DND-41 (cell line): ENCODE data around the gene CADM2.

Experiments used
- ATAC-seq: fragments of 200-7000 bp; cut with Tn5 transposase; 3 replicates; pipeline ENCODE4 v1.9.1; 2021; ENCODE audit warnings: low read depth; ENCODE audit not compliant: insufficient read depth
- DNase-seq: peaks from one replicate; pipeline ENCODE4 v3.0.0-alpha.2; 2020
- H2AFZ ChIP-seq: 2 replicates; pipeline ENCODE4 v1.6.0; 2012; ENCODE audit warnings: low read depth, low read length
- H3K27ac ChIP-seq: 2 replicates; pipeline ENCODE4 v1.5.1; 2012; ENCODE audit warnings: low read length, inconsistent platforms
- H3K27me3 ChIP-seq: fragments of 200-600 bp; sonication (generic); 2 replicates; pipeline ENCODE4 v1.6.0; 2012; ENCODE audit warnings: low read length, mild to moderate bottlenecking, inconsistent platforms; ENCODE audit not compliant: insufficient read depth, poor library complexity
- H3K36me3 ChIP-seq: 2 replicates; pipeline ENCODE4 v1.5.1; 2012; ENCODE audit warnings: low read length, inconsistent platforms; ENCODE audit not compliant: insufficient read depth
- H3K4me1 ChIP-seq: 2 replicates; pipeline ENCODE4 v1.5.1; 2012; ENCODE audit warnings: mild to moderate bottlenecking, low read length; ENCODE audit not compliant: insufficient read depth
- H3K4me2 ChIP-seq: 2 replicates; pipeline ENCODE4 v1.6.0; 2012; ENCODE audit warnings: mild to moderate bottlenecking, moderate library complexity, low read length, inconsistent platforms; ENCODE audit not compliant: insufficient read depth
- H3K4me3 ChIP-seq, 2 experiments: fragments of 200-600 bp in 1 of 2; shearing (Covaris generic) in 1 of 2; 2 replicates each; pipeline ENCODE4 v1.5.1; 2012 to 2016; ENCODE audit warnings: inconsistent platforms in 2 of 2, low read length in 2 of 2, mild to moderate bottlenecking in 2 of 2, low read depth in 1 of 2, moderate library complexity in 1 of 2
- H3K79me2 ChIP-seq: 2 replicates; pipeline ENCODE4 v1.6.0; 2012; ENCODE audit warnings: low read length, inconsistent platforms; ENCODE audit not compliant: insufficient read depth
- H3K9ac ChIP-seq: 2 replicates; pipeline ENCODE4 v1.6.0; 2012; ENCODE audit warnings: low read depth, mild to moderate bottlenecking, inconsistent platforms, low read length, moderate library complexity
- H3K9me3 ChIP-seq: 2 replicates; pipeline ENCODE4 v1.5.1; 2012; ENCODE audit warnings: low read length, moderate library complexity, mild to moderate bottlenecking, inconsistent platforms; ENCODE audit not compliant: insufficient read depth, severe bottlenecking
- H4K20me1 ChIP-seq: 2 replicates; pipeline ENCODE4 v1.6.0; 2012; ENCODE audit warnings: low read length; ENCODE audit not compliant: insufficient read depth
- CTCF ChIP-seq: IDR thresholded peaks from 2 replicates; pipeline ENCODE4 v1.5.1; 2012; ENCODE audit warnings: borderline replicate concordance, low read length, moderate library complexity, mild to moderate bottlenecking; ENCODE audit not compliant: poor library complexity, severe bottlenecking; ENCODE audit errors: extremely low read depth
- EZH2 ChIP-seq: IDR thresholded peaks from 3 replicates; pipeline ENCODE4 v1.6.1; 2012; ENCODE audit warnings: borderline replicate concordance, low read depth, mild to moderate bottlenecking, moderate library complexity, low read length, inconsistent platforms; ENCODE audit not compliant: severe bottlenecking

Gene CADM2

GRCh38 chr3:85244519-85244918, 285.7 kb downstream of the CADM2 start:
- no peak for ATAC-seq
- Histone ChIP-seq H3K36me3 (no peaks in the 10 kb centered on the region), H3K79me2 (no peaks in the 10 kb centered on the region), H3K27me3 (no peaks in the 10 kb centered on the region), H2AFZ (no peak overlapping the region), H3K9me3 (no peaks in the 10 kb centered on the region), H3K9ac (no peak overlapping the region), H3K4me1 (no peaks in the 10 kb centered on the region), H3K4me3 (no peak overlapping the region), H3K4me2 (no peak overlapping the region), H3K27ac (no peak overlapping the region), H4K20me1 (no peaks in the 10 kb centered on the region)
- TF ChIP-seq EZH2 (no peak), CTCF (no peak)
- DNase-seq = no peak

GRCh38 chr3:85251766-85252165, 293.0 kb downstream of the CADM2 start:
- no peaks in the 10 kb centered on the region for H3K36me3 ChIP-seq
- H3K4me1 ChIP-seq = no peaks in the 10 kb centered on the region
- DNase-seq = no peak
- ATAC-seq = no peak
- no peak overlapping the region for H3K27ac ChIP-seq
- no peaks in the 10 kb centered on the region for H3K27me3 ChIP-seq
- no peaks in the 10 kb centered on the region for H3K79me2 ChIP-seq
- no peak overlapping the region for H3K4me2 ChIP-seq
- no peak overlapping the region for H2AFZ ChIP-seq
- no peaks in the 10 kb centered on the region for H3K9me3 ChIP-seq
- TF ChIP-seq CTCF (no peak), EZH2 (no peak)
- no peak overlapping the region for H3K4me3 ChIP-seq
- no peak overlapping the region for H3K9ac ChIP-seq
- H4K20me1 ChIP-seq = no peaks in the 10 kb centered on the region

- DNase-seq (no peak), ATAC-seq (no peak)
- Histone ChIP-seq H3K9ac (no peak overlapping the region), H3K9me3 (no peaks in the 10 kb centered on the region), H3K27me3 (no peaks in the 10 kb centered on the region), H2AFZ (no peak overlapping the region), H3K79me2 (no peaks in the 10 kb centered on the region), H3K27ac (no peak overlapping the region), H3K4me3 (no peak overlapping the region), H3K36me3 (no peaks in the 10 kb centered on the region), H3K4me1 (no peaks in the 10 kb centered on the region), H3K4me2 (no peak overlapping the region), H4K20me1 (no peaks in the 10 kb centered on the region)
- TF ChIP-seq EZH2 (no peak), CTCF (no peak)
Measured at GRCh38 chr3:85252686-85253085, 293.9 kb downstream of the CADM2 start.

- no peak overlapping the region for H3K4me3 ChIP-seq
- H3K9me3 ChIP-seq = no peaks in the 10 kb centered on the region
- TF ChIP-seq CTCF (no peak), EZH2 (no peak)
- no peaks in the 10 kb centered on the region for H4K20me1 ChIP-seq
- H3K27me3 ChIP-seq = no peaks in the 10 kb centered on the region
- no peaks in the 10 kb centered on the region for H3K4me1 ChIP-seq
- no peak for ATAC-seq
- no peak overlapping the region for H3K4me2 ChIP-seq
- no peak overlapping the region for H2AFZ ChIP-seq
- no peaks in the 10 kb centered on the region for H3K79me2 ChIP-seq
- no peak overlapping the region for H3K27ac ChIP-seq
- DNase-seq = no peak
- H3K36me3 ChIP-seq = no peaks in the 10 kb centered on the region
- H3K9ac ChIP-seq = no peak overlapping the region
Measured at GRCh38 chr3:85254738-85255137, 295.9 kb downstream of the CADM2 start.
